Measurements from ENCODE around the gene COG2.
"Not testable (repeated sequence)": the region's sequence is repeated elsewhere in the genome, so short reads cannot be mapped to it uniquely, and the experiment has no call there.

COG2 gene

DNA sequence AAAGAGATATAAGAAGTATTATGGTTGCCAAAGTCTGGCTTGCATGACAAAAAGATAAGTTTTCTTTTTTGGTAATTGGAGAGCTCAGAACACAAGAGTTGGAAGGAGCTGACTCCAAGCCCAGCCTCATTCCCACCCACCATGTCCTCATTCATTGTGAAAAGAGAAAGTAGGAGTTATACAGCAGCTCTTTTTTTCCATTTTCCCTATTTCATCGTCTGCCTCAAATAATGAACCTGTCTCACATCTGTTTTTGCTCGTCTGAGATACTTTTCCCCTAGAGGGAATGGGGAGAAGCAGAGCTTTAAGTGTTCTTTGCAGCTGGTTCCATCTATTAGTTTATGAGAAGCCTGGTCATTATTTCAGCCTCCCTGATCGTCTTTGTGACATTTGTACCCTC is 36.9 kb downstream of the COG2 start:
- no peak for DNase-seq (ENCODE audit: low read depth)

DNA sequence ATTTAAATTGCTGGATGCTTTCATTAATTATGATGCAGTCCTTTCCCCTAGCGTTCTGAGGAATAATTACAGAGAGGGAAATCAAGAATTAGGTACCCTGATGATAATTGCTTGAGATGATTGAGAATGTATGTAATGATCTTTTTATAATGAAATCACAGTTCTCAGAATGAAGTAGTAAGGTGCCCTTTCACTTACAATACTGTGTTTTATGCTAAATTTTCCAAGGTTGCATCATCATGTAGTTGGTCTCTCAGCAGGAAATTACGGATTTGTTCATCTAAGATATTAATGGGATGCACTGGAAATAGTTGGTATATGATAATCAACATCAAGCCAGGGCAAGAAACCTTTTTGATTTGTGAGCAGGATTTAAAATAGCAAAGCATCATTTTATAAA is 37.5 kb downstream of the COG2 start:
- no peak for DNase-seq (ENCODE audit: low read depth)

DNA sequence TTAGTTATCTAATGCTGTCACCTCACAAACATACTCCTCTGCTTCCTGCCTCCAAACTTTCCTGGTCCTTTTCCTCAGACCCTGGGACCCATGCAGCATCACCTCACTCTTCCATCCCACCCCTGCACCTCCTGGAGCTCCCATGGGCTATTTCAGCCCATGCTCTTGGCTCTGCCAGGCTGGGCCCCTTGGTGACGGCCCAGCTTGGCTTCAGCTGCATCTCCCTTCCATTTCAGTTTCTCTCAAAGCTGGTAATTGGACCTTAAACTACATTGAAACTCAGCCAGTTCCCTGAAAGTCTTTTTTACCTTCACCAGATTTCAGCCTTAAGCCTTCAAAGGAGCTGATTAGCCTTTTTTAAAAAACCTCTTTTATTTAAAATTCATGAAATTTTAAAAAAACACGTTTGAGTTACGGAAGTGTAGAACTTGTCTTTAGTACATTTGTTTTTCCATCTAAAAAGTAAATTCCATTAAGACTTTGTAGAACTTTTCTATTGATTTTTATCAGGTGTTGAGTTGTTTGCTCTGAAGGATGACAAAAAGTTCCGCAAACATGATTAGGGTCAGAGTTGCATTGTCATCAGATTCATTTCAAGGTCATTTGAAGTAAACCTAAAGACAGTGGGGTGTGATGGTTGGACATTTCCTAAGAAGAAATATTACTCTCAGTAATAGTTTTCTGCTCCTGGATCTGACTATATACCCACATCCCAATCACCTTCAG is 38.2 kb downstream of the COG2 start:
- DNase-seq (ENCODE audit: low read depth): no peak

DNA sequence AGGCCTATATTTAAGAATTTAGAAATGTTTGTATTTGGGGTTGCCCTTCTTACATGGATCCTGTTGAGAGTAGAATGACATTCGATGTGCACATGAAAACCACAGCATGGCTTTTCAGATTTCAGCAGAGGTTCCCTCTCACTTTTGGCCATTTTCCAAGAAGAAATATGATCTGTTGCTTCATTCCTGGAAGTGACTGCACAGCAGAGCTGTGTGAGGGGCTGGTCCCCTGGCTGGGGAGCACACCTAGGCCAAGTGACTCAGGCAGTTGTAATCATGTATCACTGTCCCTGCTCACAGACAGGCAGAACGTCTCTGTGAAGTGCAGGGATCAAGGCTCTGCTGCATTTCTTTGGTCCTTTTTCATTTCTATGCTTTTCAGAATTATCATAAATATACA is 39.3 kb downstream of the COG2 start:
- peak; percentile 65 for DNase-seq (ENCODE audit: low read depth)

GRCh38 chr1:230682274-230682673 is 40.0 kb downstream of the COG2 start:
- no peak for DNase-seq (ENCODE audit: low read depth)

DNA sequence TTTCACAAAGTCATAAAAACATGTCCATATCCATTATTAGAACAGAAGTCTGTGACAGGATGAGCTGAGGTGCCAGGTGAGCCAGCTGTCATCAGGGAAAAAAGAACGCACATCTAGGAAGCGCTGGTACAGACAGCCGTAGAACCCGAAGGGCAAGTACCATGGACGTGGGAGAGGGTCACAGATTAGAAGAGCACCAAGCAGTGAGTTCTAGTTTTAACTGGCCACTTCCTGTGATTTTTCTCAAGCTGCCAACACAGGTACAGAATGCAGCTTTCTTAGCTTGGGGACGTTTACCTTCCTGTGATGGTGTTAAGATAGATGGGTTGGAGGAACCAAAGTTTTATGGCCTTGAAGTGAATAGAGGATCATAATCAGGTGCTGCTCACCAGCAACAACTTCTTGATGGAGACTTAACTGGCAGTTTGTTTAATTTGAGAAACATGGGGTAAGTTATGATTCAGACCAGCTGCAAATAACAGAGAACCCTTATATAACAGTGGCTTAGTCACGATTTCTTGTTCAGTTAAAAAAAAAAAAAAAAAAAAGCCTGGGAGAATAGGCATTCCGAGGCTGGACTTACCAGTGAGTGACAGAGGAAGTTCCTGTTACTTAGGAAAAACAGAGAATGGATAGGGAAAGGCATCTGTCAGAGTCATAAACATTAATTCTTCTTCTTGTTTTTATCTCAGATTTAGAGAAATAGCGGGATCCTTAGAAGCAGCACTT is 40.8 kb downstream of the COG2 start:
- peak; percentile 44 for DNase-seq (ENCODE audit: low read depth)

GRCh38 chr1:230684146-230684545 is 41.9 kb downstream of the COG2 start:
- DNase-seq (ENCODE audit: low read depth): no peak

- no peak for DNase-seq (ENCODE audit: low read depth)
Observed at GRCh38 chr1:230684998-230685397, 42.7 kb downstream of the COG2 start.

DNA sequence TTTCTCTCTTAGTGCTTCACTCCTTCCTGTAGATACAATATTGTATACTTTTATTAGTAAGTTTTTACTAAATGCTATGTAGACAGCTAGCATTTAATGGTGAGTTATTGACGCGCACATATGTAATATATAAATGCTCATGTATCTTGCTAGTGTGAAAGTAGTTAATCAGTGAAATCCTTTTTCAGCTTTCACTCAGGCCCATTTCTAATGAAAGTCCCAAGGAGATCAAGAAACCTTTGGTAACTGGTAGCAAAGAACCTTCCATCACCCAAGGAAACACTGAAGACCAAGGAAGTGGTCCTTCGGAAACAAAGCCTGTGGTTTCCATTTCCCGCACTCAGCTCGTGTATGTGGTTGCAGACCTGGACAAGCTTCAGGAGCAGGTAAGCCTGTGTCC is 44.5 kb downstream of the COG2 start:
- no peak for DNase-seq (ENCODE audit: low read depth)

DNA sequence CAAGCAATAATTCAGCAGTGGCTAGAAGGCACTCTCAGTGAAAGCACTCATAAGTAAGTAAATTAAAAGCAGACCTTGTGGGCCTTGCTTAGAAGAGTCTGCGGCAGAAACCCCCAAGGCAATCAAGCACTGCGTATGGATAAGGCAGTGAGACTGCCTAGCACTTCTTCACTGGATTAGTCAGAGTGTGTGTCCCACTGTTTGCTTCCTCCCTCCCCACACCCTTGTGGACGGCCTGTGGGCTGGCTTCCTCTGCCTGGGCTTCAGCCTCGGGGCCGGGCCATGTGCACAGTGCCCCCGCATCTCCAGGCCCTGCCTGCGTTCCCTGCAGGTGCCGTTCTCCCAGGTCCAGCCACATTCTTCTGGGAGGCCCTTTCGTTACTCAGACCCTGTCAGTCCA is 47.8 kb downstream of the COG2 start:
- no peak for DNase-seq (ENCODE audit: low read depth)

- no peak for DNase-seq (ENCODE audit: low read depth)
Observed at GRCh38 chr1:230691615-230692014, 49.3 kb downstream of the COG2 start.

DNA sequence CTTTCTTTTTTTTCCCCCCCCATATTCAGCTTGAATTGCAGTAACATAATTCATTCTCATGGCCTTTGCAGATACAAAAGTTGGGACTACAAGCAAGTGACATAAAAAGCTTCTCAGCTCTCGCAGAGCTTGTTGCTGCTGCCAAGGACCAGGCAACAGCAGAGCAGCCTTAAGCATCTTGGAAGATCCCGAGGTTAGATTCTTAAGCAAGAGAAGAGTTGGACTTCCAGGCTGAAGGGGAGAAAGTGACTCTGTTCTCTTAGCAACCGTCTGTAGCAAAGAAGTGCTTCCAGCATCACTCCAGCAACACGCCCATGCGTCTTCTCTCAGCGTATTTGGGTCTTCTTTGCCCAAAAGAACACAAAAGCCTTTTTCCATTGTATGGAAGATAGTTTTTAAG is 50.9 kb downstream of the COG2 start:
- DNase-seq (ENCODE audit: low read depth): no peak

DNA sequence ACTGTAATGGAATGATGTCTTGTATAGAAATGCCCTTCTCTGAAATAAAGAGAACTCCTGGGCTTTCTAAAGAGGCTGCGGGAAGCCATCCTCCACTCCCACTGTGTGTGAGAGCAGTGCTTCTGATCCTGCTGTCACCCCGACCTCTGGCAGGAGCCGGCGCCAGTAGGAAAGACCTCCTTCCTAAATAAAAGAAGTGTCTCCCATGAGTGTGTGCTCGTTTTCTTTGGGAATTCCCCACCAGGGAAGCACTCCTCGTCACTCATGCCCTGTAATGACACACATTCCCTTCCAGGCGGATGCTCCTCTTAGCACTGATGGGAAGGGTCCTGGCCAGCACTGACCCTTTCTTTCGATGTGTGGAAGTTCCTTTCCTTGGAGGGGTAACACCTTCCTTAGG is 51.5 kb downstream of the COG2 start:
- DNase-seq (ENCODE audit: low read depth): no peak

DNA sequence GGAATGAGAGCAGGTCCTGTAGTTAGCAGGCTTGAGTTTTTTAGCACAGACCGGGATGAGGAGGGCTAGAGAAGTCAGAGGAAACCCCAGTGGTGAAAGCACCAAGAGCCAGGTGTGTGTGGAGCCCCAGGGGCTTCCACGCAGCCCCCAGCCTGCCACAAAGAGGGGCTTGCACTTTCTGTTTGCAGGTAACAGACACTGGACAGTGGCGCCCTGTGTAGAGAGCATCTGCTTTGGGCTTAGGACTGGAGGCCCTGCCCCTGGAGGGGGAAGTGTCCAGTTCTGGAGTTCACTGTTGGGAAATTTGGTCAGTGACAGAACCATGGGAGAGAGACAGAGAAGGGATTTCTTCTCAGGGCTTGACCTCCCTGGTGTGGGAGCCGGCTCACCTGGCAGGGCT is 52.2 kb downstream of the COG2 start:
- no peak for DNase-seq (ENCODE audit: low read depth)

- DNase-seq (ENCODE audit: low read depth): no peak
Observed at GRCh38 chr1:230694991-230695390, 52.7 kb downstream of the COG2 start.

DNA sequence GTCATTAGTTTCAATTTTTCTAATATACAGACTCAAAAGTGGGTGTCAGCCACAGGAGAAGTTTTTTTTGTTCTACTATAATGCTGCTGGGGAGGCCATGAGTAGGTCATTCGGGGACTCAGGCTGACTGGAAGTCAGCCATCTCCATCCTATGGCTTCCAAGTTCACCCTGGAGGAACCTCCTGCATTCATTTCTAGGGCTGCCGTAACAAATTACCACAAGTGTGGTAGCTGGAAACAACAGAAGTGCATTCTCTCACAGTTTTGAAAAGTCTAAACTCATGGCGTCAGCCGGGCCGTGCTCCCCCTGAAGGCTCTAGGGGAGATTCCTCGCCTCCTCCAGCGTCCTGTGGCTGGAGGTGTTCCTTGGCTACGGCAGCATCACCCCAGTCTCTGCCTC is 53.9 kb downstream of the COG2 start:
- DNase-seq (ENCODE audit: low read depth): no peak

DNA sequence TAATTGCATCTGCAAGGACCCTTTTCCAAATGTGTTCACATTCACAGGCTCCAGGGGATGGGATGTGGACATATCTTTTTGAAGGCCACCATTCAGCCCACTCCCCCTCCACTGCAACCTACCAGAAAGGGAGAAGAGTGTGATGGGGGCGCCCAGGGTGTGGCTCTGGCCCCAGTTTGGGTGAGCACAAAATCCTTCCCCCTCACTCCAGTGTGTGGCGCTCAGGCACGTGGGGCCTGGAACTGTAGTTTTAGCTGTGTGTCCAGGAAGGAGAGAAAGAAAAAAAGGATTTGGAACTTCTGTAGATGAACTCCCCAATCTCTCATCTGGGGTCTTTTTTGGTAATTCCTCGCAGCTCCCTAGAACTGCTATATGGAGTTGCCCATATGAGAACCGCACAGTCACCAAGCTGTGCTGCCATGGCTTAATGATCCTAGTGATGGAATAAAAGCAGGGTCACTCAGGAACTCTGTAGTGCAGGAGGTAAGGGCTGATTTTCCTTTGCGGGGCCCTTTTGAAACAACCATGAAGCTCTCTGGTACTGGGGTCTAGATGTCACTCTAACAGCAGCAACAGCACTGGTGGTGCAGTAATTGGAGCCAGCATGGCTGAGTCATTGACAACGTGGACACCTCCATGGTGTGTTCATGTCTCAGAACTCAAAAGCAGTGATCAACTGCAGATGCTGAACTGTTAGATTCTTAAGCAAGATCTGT is 54.6 kb downstream of the COG2 start:
- no peak for DNase-seq (ENCODE audit: low read depth)

GRCh38 chr1:230698130-230698529 is 55.8 kb downstream of the COG2 start:
- DNase-seq (ENCODE audit: low read depth): no peak

GRCh38 chr1:230698964-230699363 is 56.7 kb downstream of the COG2 start:
- DNase-seq (ENCODE audit: low read depth): not testable (repeated sequence)

GRCh38 chr1:230699716-230700115 is 57.4 kb downstream of the COG2 start:
- DNase-seq (ENCODE audit: low read depth): no peak

- DNase-seq (ENCODE audit: low read depth): no peak
Observed at GRCh38 chr1:230700132-230700531, 57.9 kb downstream of the COG2 start.

- no peak for DNase-seq (ENCODE audit: low read depth)
Observed at GRCh38 chr1:230701434-230701833, 59.2 kb downstream of the COG2 start.

Data from amniotic epithelial cell (primary cell).